ENCODE data around the gene B3GNT8.
"Not testable (repeated sequence)": the region's sequence is repeated elsewhere in the genome, so short reads cannot be mapped to it uniquely, and the experiment has no call there.

Gene B3GNT8

GRCh38 chr19:41435936-41436673 is 8.9 kb upstream of the B3GNT8 start:
- DNase-seq = no peak

GRCh38 chr19:41435376-41435775 is 8.2 kb upstream of the B3GNT8 start:
- DNase-seq = not testable (repeated sequence)

GRCh38 chr19:41434450-41434849 is 7.3 kb upstream of the B3GNT8 start:
- no peak for DNase-seq

DNA sequence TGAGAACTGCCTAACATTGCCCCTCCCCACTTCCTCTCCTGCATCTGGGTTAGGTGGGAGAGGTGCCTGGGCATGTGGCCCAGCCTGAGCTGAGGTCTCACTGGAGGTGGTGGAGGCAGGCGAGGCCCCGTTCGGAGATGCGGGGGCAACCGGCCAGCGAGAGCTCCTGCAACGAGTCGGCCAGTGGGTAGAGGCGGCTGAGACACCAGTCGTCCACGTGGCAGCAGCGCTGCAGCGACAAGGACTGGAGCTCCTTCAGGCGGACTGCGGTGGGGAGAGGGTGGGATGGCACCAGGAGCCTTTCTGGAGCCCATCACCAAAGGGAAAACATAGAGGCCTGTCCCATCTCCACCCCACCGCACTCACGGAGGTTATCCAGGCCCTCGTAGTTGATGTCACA is 6.0 kb upstream of the B3GNT8 start:
- no peak for DNase-seq

GRCh38 chr19:41431426-41432386 is 4.5 kb upstream of the B3GNT8 start:
- peak; percentile 39 for DNase-seq

DNA sequence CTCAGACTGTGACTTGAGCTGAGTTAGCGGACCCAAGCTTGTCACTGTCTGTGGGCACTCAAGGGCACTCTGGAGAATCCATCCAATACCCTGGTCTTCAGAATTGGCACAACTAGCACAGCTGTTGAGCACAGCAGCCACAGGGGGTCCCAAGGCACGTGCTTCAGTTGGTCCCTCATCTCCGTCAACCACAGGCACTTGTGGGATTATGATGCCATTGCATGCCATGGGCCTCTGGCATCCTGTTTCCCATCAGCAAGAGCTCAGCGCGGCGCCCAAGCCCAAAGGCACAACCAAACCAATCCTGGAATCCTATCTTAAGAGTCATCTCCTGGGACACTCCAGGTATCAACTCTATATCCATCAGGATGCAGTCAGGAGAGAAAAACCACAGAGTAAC is 3.7 kb upstream of the B3GNT8 start:
- DNase-seq = peak; percentile 62

DNA sequence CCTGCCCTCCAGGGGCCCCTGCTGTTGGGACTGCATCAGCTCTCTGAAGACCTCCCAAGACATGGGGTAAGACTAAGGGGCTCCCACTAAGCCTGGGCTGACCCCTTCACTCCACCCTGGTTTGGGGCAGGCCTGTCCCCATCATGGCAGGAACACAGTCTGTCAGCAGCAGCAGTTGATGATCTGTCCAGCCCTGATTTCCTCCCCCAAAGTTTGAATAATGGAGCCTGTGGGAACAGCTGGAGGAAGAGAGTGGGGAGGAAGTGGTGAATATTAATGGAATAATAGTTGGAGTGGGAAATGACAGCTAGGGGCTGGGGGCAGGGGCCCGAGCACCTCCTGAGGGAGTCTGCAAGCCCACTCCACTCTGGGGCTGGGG is 1.3 kb upstream of the B3GNT8 start:
- no peak for DNase-seq

DNA sequence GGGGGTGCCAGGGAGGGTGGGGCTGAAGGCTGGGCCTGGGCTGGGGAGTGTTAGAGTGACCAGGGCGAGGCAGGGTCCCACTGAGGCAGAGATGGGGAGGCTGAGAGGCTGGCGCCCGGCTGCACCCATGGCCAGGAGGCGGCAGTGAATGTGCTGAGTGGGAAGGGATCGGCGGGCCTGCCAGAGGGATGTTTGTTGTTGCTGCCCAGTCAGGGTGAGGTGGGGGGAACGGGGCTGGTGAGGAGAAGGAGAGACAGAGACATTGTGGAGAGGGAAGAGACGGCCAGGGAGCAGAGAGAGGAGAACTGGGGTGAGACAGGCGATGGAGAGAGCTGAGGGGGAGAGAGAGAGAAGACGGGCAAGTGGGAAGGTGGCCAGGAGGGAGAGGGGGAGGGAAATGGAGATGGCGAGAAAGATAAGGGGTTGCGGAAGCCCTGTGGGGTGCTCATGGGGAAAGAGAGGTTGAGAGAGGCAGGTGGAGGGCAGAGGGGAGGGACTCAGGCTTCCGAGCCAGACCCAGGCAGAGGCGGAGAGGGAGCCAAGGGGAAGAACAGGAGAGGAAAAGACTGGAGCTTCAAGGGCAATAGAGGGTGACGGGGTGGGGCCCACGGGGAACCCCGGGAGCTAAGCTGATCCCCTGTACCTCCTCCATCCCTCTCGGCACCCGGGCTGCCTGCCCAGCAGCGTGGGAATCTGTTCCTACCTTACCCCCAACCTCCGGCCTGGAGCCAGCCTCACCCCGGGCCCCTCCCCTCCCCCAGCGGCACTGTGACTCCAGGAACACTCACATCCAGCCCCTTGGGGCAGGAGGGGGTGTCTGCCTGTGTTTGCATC is 690 bp upstream of the B3GNT8 start:
- no peak for DNase-seq

- no peak for DNase-seq
These were observed 895 bp downstream of the B3GNT8 start for GRCh38 chr19:41426116-41426841.

GRCh38 chr19:41425174-41426115 is 1.7 kb downstream of the B3GNT8 start:
- no peak for DNase-seq

GRCh38 chr19:41424335-41425173 is 2.6 kb downstream of the B3GNT8 start:
- DNase-seq = no peak

- no peak for DNase-seq
These were observed 4.2 kb downstream of the B3GNT8 start for GRCh38 chr19:41422955-41423354.

- DNase-seq = no peak
These were observed 4.7 kb downstream of the B3GNT8 start for GRCh38 chr19:41422456-41422855.

GRCh38 chr19:41421973-41422372 is 5.2 kb downstream of the B3GNT8 start:
- no peak for DNase-seq

- DNase-seq = no peak
These were observed 5.9 kb downstream of the B3GNT8 start for GRCh38 chr19:41421314-41421713.

- DNase-seq = no peak
These were observed 6.9 kb downstream of the B3GNT8 start for GRCh38 chr19:41420101-41420880.

- DNase-seq = no peak
These were observed 10.9 kb downstream of the B3GNT8 start for GRCh38 chr19:41416194-41416674.

DNA sequence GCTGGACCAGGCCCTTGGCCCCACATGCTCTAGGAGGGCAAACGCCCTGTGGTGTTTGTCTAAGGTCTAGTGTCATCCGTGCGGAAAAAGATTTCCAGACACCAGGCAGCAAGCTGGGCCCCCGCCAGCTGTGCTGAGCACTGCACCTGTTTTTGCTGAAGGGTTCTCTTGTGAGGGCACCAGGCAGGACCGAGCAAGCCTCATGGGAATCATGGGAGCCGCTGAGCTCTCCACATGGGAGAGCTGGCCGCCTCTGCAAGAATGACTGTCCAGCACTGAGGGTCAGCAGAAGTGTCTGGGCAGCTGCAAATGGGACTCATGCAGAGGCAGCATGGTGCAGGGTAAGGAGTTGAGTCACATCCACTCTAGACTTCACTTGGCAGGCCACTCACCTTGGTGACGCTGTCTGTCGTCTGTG is 12.0 kb downstream of the B3GNT8 start:
- DNase-seq = no peak

DNA sequence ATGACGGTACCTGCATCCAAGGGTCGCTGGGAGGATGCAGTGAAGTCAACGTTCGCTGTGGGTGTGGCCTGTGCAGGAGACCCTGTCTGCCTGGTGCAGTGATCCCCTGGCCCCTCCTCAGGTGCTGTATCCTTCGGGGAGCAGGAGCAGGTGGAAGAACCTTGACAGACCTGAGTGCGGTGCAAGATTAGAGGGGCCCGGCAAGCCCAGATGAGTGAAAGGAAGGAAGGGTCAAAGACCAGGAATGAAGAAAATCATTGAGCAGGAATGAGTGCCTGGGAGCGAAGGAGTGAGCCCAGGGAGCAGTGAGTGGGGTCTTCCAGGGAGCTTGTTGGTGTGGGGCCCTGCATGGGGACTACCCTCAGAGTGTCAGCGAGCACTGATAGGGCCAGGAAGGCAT is 12.7 kb downstream of the B3GNT8 start:
- no peak for DNase-seq

Measured in fibroblast of skin of back (primary cell).